Measurements from ENCODE around the gene ACTR8. TPM values are rescaled to one million over a fixed set of nuclear protein-coding genes. Genes with fewer than 3 reads are reported as not detected.

Gene ACTR8
- total and polyA plus RNA-seq, 2 of the 13 experiments (the other 11 are each of a cell fraction or from before 2014, with no cell fraction given) = 15.5 to 29.0 TPM

DNA sequence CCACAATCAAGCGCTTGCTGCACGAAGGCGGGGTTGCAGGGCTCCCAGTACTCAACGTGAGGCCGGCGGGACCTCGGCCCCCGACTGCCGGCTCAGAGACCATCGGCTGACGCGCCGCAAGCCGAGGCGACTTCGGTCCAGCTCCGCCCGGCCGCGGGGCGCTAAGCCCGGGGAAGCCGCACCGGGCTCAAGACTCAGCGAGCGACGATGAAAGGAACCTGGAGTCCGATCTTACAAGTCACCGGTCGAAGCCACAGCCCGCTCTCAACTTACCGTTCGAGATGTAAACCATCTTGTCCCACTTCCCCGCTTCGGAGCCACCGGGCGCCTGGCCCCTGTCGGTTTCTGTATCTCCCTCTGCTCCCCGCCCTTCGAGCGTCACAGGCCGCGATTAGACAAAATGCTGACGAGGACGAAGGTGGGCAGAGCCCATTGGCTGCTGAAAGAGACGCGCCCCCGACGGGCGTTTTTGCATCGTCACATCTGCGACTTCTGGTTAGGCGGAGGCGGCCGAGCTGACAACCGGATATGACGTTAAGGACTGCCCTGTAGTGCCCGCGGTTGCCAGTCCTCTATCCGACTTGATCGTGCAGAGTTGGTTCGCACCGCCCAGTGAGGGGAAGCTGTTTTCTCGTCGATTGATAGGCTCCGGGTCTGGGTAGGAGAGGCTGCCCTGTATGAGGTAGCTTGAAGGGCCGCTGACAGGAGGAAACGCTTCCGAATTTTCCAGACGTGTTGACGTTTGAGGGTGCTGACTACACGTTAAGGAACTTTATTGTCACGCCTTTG lies 9.7 kb upstream of the ACTR8 start, which contains the start of gene SELENOK (continued):
- TF ChIP-seq, protein P1, sequence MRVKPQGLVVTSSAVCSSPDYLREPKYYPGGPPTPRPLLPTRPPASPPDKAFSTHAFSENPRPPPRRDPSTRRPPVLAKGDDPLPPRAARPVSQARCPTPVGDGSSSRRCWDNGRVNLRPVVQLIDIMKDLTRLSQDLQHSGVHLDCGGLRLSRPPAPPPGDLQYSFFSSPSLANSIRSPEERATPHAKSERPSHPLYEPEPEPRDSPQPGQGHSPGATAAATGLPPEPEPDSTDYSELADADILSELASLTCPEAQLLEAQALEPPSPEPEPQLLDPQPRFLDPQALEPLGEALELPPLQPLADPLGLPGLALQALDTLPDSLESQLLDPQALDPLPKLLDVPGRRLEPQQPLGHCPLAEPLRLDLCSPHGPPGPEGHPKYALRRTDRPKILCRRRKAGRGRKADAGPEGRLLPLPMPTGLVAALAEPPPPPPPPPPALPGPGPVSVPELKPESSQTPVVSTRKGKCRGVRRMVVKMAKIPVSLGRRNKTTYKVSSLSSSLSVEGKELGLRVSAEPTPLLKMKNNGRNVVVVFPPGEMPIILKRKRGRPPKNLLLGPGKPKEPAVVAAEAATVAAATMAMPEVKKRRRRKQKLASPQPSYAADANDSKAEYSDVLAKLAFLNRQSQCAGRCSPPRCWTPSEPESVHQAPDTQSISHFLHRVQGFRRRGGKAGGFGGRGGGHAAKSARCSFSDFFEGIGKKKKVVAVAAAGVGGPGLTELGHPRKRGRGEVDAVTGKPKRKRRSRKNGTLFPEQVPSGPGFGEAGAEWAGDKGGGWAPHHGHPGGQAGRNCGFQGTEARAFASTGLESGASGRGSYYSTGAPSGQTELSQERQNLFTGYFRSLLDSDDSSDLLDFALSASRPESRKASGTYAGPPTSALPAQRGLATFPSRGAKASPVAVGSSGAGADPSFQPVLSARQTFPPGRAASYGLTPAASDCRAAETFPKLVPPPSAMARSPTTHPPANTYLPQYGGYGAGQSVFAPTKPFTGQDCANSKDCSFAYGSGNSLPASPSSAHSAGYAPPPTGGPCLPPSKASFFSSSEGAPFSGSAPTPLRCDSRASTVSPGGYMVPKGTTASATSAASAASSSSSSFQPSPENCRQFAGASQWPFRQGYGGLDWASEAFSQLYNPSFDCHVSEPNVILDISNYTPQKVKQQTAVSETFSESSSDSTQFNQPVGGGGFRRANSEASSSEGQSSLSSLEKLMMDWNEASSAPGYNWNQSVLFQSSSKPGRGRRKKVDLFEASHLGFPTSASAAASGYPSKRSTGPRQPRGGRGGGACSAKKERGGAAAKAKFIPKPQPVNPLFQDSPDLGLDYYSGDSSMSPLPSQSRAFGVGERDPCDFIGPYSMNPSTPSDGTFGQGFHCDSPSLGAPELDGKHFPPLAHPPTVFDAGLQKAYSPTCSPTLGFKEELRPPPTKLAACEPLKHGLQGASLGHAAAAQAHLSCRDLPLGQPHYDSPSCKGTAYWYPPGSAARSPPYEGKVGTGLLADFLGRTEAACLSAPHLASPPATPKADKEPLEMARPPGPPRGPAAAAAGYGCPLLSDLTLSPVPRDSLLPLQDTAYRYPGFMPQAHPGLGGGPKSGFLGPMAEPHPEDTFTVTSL (CRISPR knock-in tag; IDR thresholded peaks at IDR 0.05; ENCODE audit: borderline replicate concordance) = no peak
- TF ChIP-seq, protein P2, sequence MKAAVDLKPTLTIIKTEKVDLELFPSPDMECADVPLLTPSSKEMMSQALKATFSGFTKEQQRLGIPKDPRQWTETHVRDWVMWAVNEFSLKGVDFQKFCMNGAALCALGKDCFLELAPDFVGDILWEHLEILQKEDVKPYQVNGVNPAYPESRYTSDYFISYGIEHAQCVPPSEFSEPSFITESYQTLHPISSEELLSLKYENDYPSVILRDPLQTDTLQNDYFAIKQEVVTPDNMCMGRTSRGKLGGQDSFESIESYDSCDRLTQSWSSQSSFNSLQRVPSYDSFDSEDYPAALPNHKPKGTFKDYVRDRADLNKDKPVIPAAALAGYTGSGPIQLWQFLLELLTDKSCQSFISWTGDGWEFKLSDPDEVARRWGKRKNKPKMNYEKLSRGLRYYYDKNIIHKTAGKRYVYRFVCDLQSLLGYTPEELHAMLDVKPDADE (CRISPR knock-in tag; IDR thresholded peaks at IDR 0.05) = no peak
- TF ChIP-seq SP2 (CRISPR knock-in tag; IDR thresholded peaks at IDR 0.05) (peak; percentile 61), ZNF3 (CRISPR knock-in tag; IDR thresholded peaks at IDR 0.05) (no peak), ZNF713 (CRISPR knock-in tag; IDR thresholded peaks at IDR 0.05) (no peak), ZNF550 (CRISPR knock-in tag; IDR thresholded peaks at IDR 0.05; ENCODE audit: borderline replicate concordance) (no peak), SUZ12 (IDR thresholded peaks at IDR 0.05; ENCODE audit: low read depth, low read length) (no peak), SMARCE1 (IDR thresholded peaks at IDR 0.05; ENCODE audit: borderline replicate concordance) (no peak), RAD21 (CRISPR knock-in tag; IDR thresholded peaks at IDR 0.05) (peak; percentile 18; the same call in 1 of the 2 replicates), MBD4 (IDR thresholded peaks at IDR 0.05; ENCODE audit: borderline replicate concordance, low read length) (no peak), ZNF501 (CRISPR knock-in tag; IDR thresholded peaks at IDR 0.05) (peak; percentile 38; the same call in 1 of the 2 replicates), RARG (CRISPR knock-in tag; IDR thresholded peaks at IDR 0.05; ENCODE audit: low read depth) (no peak), ZSCAN22 (CRISPR knock-in tag; IDR thresholded peaks at IDR 0.05) (no peak)
- TF ChIP-seq, protein P3, sequence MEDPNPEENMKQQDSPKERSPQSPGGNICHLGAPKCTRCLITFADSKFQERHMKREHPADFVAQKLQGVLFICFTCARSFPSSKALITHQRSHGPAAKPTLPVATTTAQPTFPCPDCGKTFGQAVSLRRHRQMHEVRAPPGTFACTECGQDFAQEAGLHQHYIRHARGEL (CRISPR knock-in tag; IDR thresholded peaks at IDR 0.05) = no peak
- TF ChIP-seq, protein P4, sequence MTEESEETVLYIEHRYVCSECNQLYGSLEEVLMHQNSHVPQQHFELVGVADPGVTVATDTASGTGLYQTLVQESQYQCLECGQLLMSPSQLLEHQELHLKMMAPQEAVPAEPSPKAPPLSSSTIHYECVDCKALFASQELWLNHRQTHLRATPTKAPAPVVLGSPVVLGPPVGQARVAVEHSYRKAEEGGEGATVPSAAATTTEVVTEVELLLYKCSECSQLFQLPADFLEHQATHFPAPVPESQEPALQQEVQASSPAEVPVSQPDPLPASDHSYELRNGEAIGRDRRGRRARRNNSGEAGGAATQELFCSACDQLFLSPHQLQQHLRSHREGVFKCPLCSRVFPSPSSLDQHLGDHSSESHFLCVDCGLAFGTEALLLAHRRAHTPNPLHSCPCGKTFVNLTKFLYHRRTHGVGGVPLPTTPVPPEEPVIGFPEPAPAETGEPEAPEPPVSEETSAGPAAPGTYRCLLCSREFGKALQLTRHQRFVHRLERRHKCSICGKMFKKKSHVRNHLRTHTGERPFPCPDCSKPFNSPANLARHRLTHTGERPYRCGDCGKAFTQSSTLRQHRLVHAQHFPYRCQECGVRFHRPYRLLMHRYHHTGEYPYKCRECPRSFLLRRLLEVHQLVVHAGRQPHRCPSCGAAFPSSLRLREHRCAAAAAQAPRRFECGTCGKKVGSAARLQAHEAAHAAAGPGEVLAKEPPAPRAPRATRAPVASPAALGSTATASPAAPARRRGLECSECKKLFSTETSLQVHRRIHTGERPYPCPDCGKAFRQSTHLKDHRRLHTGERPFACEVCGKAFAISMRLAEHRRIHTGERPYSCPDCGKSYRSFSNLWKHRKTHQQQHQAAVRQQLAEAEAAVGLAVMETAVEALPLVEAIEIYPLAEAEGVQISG (CRISPR knock-in tag; IDR thresholded peaks at IDR 0.05) = peak; percentile 81
- TF ChIP-seq, protein P5, sequence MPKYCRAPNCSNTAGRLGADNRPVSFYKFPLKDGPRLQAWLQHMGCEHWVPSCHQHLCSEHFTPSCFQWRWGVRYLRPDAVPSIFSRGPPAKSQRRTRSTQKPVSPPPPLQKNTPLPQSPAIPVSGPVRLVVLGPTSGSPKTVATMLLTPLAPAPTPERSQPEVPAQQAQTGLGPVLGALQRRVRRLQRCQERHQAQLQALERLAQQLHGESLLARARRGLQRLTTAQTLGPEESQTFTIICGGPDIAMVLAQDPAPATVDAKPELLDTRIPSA (CRISPR knock-in tag; IDR thresholded peaks at IDR 0.05; ENCODE audit: borderline replicate concordance) = no peak
- TF ChIP-seq, protein P6, sequence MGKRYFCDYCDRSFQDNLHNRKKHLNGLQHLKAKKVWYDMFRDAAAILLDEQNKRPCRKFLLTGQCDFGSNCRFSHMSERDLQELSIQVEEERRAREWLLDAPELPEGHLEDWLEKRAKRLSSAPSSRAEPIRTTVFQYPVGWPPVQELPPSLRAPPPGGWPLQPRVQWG (CRISPR knock-in tag; IDR thresholded peaks at IDR 0.05; ENCODE audit: borderline replicate concordance, low read depth) = no peak

Measured in HepG2 (cell line).